Measurements from ENCODE around the gene FICD. TPM values are rescaled to one million over a fixed set of nuclear protein-coding genes. Genes with fewer than 3 reads are reported as not detected.

Gene FICD
- total and polyA plus RNA-seq, 9 of the 15 experiments (the other 6 are each of a cell fraction or from before 2014, with no cell fraction given) = 0.88 to 4.5 (median 1.9) TPM

- TF ChIP-seq HDAC6 (IDR thresholded peaks at IDR 0.05; ENCODE audit: low read depth, low read length) (no peak), EWSR1 (IDR thresholded peaks at IDR 0.05; ENCODE audit: borderline replicate concordance, low read depth, partially characterized antibody) (no peak), ZNF449 (CRISPR knock-in tag; IDR thresholded peaks at IDR 0.05) (no peak), ZNF280A (IDR thresholded peaks at IDR 0.05; ENCODE audit: low read depth, partially characterized antibody) (no peak), MAFG (tag; conservative IDR thresholded peaks at IDR 0.05) (no peak), NFXL1 (CRISPR knock-in tag; IDR thresholded peaks at IDR 0.05) (no peak), KDM2B (CRISPR knock-in tag; IDR thresholded peaks at IDR 0.05) (no peak), TRIM25 (IDR thresholded peaks at IDR 0.05; ENCODE audit: borderline replicate concordance) (no peak), TGIF2 (CRISPR knock-in tag; IDR thresholded peaks at IDR 0.05) (no peak), MTA3 (IDR thresholded peaks at IDR 0.05; ENCODE audit: borderline replicate concordance) (no peak), MEIS2 (IDR thresholded peaks at IDR 0.05; ENCODE audit: partially characterized antibody) (no peak), NFIX (CRISPR knock-in tag; IDR thresholded peaks at IDR 0.05; ENCODE audit: low read depth) (no peak)
- BruUV-seq (replicated peaks) = no TSS peak
- H3K27ac ChIP-seq (ENCODE audit: extremely low read depth, low read depth, low read length) = no peak overlapping the region
- H3K4me1 ChIP-seq (replicated peaks in 1 of 2; ENCODE audit: control insufficient read depth in 2 of 2, insufficient read depth in 2 of 2, low read length in 2 of 2) = peaks cover 0 to 4% of the 10 kb centered on the region in 2 experiments; a peak in 2 of 5 replicates
- H3K9me1 ChIP-seq (ENCODE audit: control insufficient read depth, insufficient read depth, low read length) = no peaks in the 10 kb centered on the region
- 86% methylated on average over 9 of the region's 9 CpGs for WGBS (ENCODE audit: insufficient coverage, low coverage, missing lambda C conversion rate)
- no peak for DNase-seq (ENCODE audit: extremely low read depth in 1 of 4, low spot score in 3 of 4)
- H3K9me3 ChIP-seq (replicated peaks; ENCODE audit: control insufficient read depth, insufficient read depth, low read depth, low read length) = no peaks in the 10 kb centered on the region
- H3K9ac ChIP-seq (ENCODE audit: insufficient read depth in 1 of 2, low read depth in 2 of 2, low read length in 2 of 2) = no peak overlapping the region
- no peak overlapping the region for H2AFZ ChIP-seq (ENCODE audit: low read depth, low read length)
- H3K36me3 ChIP-seq (ENCODE audit: control insufficient read depth, insufficient read depth, low read length) = peaks cover 85% of the 10 kb centered on the region
- no peak for FAIRE-seq
- H3K4me3 ChIP-seq = no peak overlapping the region
- H4K20me1 ChIP-seq (replicated peaks; ENCODE audit: control insufficient read depth, insufficient read depth, low read length) = peaks cover 16% of the 10 kb centered on the region; the same call in 1 of the 2 replicates
- ChIA-PET POLR2A (interaction anchor here (0.8 kb wide), 1 partner anchor 10 kb away, joined by 3 read pairs; no protein-coding TSS in a partner anchor), CTCF (ENCODE audit: low intra/inter-chr PET ratio) (no interaction called here)
- intact Hi-C loops (cut with micrococcal nuclease) (no loop called here), in situ Hi-C loops (cut with MboI) (no loop called here)
- no peaks in the 10 kb centered on the region for H3K27me3 ChIP-seq (ENCODE audit: control insufficient read depth in 2 of 2, insufficient read depth in 2 of 2, low read length in 2 of 2)
- ATAC-seq = no peak
- H3K79me2 ChIP-seq (ENCODE audit: control insufficient read depth, insufficient read depth, low read length) = peaks cover 66% of the 10 kb centered on the region
- no peak overlapping the region for H3K4me2 ChIP-seq (ENCODE audit: insufficient read depth, low read length)
Observed at GRCh38 chr12:108547686-108548085, 32.6 kb downstream of the FICD start.

Data from K562 (cell line).